Ishikawa (cell line): ENCODE measurements around the gene CRTAC1.

Experiments used
- CEBPB ChIP-seq: IDR thresholded peaks from 2 replicates; pipeline ENCODE4 v1.6.1; 2012
- CREB1 ChIP-seq: IDR thresholded peaks from 2 replicates; pipeline ENCODE4 v1.6.1; 2012; ENCODE audit warnings: low read depth
- EGR1 ChIP-seq: IDR thresholded peaks from 2 replicates; pipeline ENCODE4 v1.6.1; 2012
- EP300 ChIP-seq: IDR thresholded peaks from 2 replicates; pipeline ENCODE4 v1.6.1; 2012; ENCODE audit warnings: borderline replicate concordance
- FOXM1 ChIP-seq: IDR thresholded peaks from 2 replicates; pipeline ENCODE4 v1.6.1; 2012; ENCODE audit warnings: low read depth, borderline replicate concordance
- NFIC ChIP-seq: IDR thresholded peaks from 2 replicates; pipeline ENCODE4 v1.6.1; 2012
- RAD21 ChIP-seq: IDR thresholded peaks from 2 replicates; pipeline ENCODE4 v1.6.1; 2012; ENCODE audit warnings: low read depth
- TAF1 ChIP-seq: IDR thresholded peaks from 2 replicates; pipeline ENCODE4 v1.6.1; 2012; ENCODE audit warnings: low read depth, mild to moderate bottlenecking
- TCF12 ChIP-seq: IDR thresholded peaks from 2 replicates; pipeline ENCODE4 v1.6.1; 2012; ENCODE audit warnings: low read depth
- TEAD4 ChIP-seq: IDR thresholded peaks from 2 replicates; pipeline ENCODE4 v1.6.1; 2012
- ZBTB7A ChIP-seq: IDR thresholded peaks from 2 replicates; pipeline ENCODE4 v1.6.1; 2012; ENCODE audit warnings: low read depth
- TF ChIP-seq, protein P1 (sequence below): IDR thresholded peaks from 2 replicates; pipeline ENCODE4 v1.6.1; 2012; ENCODE audit warnings: low read depth, mild to moderate bottlenecking
- TF ChIP-seq, protein P2 (sequence below): IDR thresholded peaks from 2 replicates; pipeline ENCODE4 v1.6.1; 2012
- TF ChIP-seq, protein P3 (sequence below): IDR thresholded peaks from 2 replicates; pipeline ENCODE4 v1.6.1; 2012

CRTAC1 gene

DNA sequence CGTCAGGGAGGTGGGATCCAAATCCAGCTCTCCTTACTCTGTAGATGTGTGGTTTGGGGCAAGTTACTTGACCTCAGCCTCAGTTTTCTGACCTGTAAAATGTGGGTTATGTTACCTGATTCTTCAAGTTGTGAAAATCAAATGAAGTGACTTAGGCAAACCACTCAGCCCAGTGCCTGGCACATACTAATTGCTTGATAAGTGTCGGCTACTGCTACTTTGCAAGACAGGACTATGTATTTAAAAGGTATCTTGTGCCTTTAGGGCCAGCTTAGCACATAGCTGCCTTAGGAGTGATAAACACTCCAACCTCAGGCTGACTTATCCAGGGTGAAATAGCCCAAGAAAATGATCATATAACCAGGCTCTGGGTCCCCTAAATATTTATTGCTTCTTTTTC lies 137.9 kb downstream of the CRTAC1 start:
- TF ChIP-seq RAD21 = no peak
- TF ChIP-seq CEBPB = no peak
- TF ChIP-seq, protein P1, sequence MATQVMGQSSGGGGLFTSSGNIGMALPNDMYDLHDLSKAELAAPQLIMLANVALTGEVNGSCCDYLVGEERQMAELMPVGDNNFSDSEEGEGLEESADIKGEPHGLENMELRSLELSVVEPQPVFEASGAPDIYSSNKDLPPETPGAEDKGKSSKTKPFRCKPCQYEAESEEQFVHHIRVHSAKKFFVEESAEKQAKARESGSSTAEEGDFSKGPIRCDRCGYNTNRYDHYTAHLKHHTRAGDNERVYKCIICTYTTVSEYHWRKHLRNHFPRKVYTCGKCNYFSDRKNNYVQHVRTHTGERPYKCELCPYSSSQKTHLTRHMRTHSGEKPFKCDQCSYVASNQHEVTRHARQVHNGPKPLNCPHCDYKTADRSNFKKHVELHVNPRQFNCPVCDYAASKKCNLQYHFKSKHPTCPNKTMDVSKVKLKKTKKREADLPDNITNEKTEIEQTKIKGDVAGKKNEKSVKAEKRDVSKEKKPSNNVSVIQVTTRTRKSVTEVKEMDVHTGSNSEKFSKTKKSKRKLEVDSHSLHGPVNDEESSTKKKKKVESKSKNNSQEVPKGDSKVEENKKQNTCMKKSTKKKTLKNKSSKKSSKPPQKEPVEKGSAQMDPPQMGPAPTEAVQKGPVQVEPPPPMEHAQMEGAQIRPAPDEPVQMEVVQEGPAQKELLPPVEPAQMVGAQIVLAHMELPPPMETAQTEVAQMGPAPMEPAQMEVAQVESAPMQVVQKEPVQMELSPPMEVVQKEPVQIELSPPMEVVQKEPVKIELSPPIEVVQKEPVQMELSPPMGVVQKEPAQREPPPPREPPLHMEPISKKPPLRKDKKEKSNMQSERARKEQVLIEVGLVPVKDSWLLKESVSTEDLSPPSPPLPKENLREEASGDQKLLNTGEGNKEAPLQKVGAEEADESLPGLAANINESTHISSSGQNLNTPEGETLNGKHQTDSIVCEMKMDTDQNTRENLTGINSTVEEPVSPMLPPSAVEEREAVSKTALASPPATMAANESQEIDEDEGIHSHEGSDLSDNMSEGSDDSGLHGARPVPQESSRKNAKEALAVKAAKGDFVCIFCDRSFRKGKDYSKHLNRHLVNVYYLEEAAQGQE = no peak
- TF ChIP-seq EP300 = no peak
- TF ChIP-seq FOXM1 = no peak
- no peak for TF ChIP-seq TAF1
- no peak for TF ChIP-seq CREB1
- TF ChIP-seq ZBTB7A = no peak
- TF ChIP-seq TEAD4 = no peak
- TF ChIP-seq, protein P2, sequence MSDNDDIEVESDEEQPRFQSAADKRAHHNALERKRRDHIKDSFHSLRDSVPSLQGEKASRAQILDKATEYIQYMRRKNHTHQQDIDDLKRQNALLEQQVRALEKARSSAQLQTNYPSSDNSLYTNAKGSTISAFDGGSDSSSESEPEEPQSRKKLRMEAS = no peak
- TF ChIP-seq NFIC = no peak
- TF ChIP-seq, protein P3, sequence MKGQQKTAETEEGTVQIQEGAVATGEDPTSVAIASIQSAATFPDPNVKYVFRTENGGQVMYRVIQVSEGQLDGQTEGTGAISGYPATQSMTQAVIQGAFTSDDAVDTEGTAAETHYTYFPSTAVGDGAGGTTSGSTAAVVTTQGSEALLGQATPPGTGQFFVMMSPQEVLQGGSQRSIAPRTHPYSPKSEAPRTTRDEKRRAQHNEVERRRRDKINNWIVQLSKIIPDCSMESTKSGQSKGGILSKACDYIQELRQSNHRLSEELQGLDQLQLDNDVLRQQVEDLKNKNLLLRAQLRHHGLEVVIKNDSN = no peak
- no peak for TF ChIP-seq TCF12
- TF ChIP-seq EGR1 = no peak

DNA sequence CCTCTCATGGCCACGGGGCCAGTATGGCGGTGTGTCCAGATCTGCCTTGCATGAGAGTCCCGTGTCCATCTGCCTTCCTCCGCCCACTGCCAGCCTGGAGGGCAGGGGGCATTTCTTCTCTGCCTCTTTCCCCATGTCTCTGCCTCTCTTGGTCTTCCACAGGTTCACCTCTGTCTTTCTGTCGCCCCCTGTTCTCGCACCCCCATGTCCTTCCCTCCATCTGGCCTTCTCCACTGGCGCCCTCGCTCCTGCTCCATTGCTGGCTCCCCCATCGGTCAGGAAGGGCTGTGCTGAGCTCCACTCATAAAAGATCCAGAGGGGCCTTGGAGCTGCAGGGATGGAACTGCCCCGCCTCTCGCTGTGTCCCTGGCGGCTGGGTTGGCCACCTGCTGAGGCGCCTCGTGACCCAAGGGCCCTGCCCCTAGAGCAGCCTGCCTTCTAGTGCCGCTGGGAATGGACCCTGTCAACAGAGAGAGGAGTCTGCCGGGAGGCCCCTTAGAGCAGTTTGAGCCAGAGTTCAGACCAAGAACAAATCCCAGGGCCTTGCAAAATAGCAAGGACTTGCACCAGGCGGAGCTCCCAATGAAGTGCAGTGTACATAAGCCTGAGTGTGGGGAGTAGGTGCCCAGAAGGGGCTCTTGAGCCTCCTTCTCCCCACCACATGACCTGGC lies 138.8 kb downstream of the CRTAC1 start:
- TF ChIP-seq, protein P1 = no peak
- TF ChIP-seq TAF1 (no peak), NFIC (no peak), ZBTB7A (no peak)
- TF ChIP-seq, protein P3 = peak; percentile 30; the same call in 1 of the 2 replicates

DNA sequence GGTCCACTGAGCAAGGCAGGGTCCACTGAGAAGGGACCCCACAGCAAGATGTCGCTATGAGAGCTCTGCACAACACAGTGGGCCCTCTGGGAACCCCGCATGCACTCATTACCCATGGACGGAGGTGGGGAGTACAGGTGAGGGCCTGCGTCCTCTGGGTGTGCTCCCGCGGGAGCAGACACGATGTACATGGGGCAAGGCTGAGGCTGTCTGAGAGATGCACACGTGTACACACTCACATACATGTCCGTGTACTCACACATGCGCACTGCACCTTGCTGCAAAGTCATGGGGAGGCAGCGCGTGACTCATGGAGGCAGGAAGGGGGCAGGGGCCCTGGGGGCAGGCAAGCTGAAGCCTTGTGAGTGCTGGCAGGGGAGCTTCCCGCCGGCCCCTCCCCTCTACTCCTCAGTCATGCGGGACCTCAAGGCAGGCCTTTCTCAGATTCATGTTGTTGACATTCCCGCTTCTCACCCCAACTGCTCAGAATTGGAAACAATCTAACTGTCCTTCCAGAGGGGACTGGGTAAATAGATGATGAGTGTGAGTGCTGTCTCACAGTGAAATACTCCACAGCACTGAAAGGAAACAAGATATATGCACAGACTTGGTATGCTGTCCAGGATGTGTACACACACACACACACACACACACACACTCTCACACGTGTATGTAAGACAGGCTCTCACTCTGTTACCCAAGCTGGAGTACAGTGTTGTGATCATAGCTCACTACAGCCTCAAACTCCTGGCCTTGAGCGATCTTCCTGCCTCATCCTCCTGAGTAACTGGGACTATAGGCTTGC lies 140.8 kb downstream of the CRTAC1 start:
- TF ChIP-seq TEAD4 (no peak), TCF12 (no peak), CEBPB (no peak), ZBTB7A (0 out of 2 replicates have a peak, but pooled peaks have one; percentile 6)
- TF ChIP-seq, protein P1 = no peak
- TF ChIP-seq, protein P3 = no peak

DNA sequence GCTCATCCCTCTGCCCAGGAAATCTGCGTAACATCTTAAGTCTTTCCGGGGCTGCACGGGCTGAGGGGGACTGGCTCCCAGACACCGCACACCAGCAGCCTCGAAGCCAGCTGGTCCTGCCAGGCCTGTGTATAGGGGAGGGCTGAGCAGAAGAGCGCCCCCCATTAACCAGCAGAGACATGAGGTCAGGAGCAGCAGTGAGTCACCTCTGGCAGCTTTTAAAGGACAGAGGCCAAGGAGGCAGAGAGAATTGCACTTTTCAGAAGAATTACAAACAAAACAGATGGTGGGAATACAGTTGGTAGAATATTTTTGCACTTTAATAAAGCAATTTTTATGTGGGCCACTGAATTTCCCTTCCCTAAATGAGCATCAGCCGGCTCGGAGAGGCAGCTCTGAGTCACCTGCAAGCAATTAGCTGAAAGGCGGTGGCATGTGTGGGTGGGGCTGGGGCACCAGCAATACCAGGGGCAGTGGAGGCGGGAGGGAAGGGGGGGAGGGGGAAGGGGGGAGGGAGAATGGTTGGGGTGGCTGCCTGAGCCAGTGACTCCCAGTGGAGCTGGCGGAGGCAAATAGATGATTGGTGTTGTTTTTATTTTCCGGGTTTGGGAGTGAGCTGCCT lies 141.7 kb downstream of the CRTAC1 start:
- TF ChIP-seq TAF1 (no peak), TCF12 (peak; percentile 31; the same call in 1 of the 2 replicates), TEAD4 (peak; percentile 25; the same call in 1 of the 2 replicates)
- TF ChIP-seq, protein P3 = no peak
- TF ChIP-seq, protein P2 = no peak
